Measurements from ENCODE around the gene ERGIC2.
A peak's percentile ranks its signal among the peaks of the same experiment; 100 is the strongest.

The ERGIC2 gene

GRCh38 chr12:29380536-29381523 lies at the start of gene ERGIC2:
TSS of gene ERGIC2 (minus strand) at chr12:29381172. CDS start at chr12:29371633, 9,539 bp downstream.
- no CpG with 5 or more reads among the region's 55 CpGs for WGBS (ENCODE audit: insufficient coverage, insufficient read length)
- peak within 1 kb of the TSS; percentile 100 for H3K4me3 ChIP-seq (ENCODE audit: low read length)
- H3K4me1 ChIP-seq (ENCODE audit: control insufficient read depth, insufficient read depth, low read length), result no peaks in the 10 kb centered on the region
- DNase-seq (ENCODE audit: low read depth, low spot score), result peak; percentile 100
- no peaks in the 10 kb centered on the region for H3K36me3 ChIP-seq (ENCODE audit: control insufficient read depth, insufficient read depth, low read length)
- H3K9me3 ChIP-seq (ENCODE audit: control insufficient read depth, insufficient read depth, low read length), result no peaks in the 10 kb centered on the region
- H3K27me3 ChIP-seq (ENCODE audit: control insufficient read depth, insufficient read depth, low read length), result no peaks in the 10 kb centered on the region
- H3K27ac ChIP-seq (ENCODE audit: low read length), result no peak within 1 kb of the TSS

- WGBS (ENCODE audit: insufficient coverage, insufficient read length), result no CpG with 5 or more reads among the region's 2 CpGs
- Histone ChIP-seq H3K27me3 (ENCODE audit: control insufficient read depth, insufficient read depth, low read length) (no peaks in the 10 kb centered on the region), H3K4me3 (ENCODE audit: low read length) (no peak overlapping the region), H3K4me1 (ENCODE audit: control insufficient read depth, insufficient read depth, low read length) (no peaks in the 10 kb centered on the region), H3K36me3 (ENCODE audit: control insufficient read depth, insufficient read depth, low read length) (no peaks in the 10 kb centered on the region), H3K27ac (ENCODE audit: low read length) (no peak overlapping the region), H3K9me3 (ENCODE audit: control insufficient read depth, insufficient read depth, low read length) (no peaks in the 10 kb centered on the region)
- DNase-seq (ENCODE audit: low read depth, low spot score), result no peak
These were observed 49.7 kb upstream of the ERGIC2 start for GRCh38 chr12:29430716-29431044.

GRCh38 chr12:29429999-29430715 lies 49.2 kb upstream of the ERGIC2 start:
- DNase-seq (ENCODE audit: low read depth, low spot score), result no peak
- H3K4me3 ChIP-seq (ENCODE audit: low read length), result no peak overlapping the region
- H3K4me1 ChIP-seq (ENCODE audit: control insufficient read depth, insufficient read depth, low read length), result no peaks in the 10 kb centered on the region
- H3K9me3 ChIP-seq (ENCODE audit: control insufficient read depth, insufficient read depth, low read length), result no peaks in the 10 kb centered on the region
- H3K36me3 ChIP-seq (ENCODE audit: control insufficient read depth, insufficient read depth, low read length), result no peaks in the 10 kb centered on the region
- WGBS (ENCODE audit: insufficient coverage, insufficient read length), result 100% methylated on average over 1 of the region's 3 CpGs
- H3K27ac ChIP-seq (ENCODE audit: low read length), result no peak overlapping the region
- H3K27me3 ChIP-seq (ENCODE audit: control insufficient read depth, insufficient read depth, low read length), result no peaks in the 10 kb centered on the region

- DNase-seq (ENCODE audit: low read depth, low spot score), result no peak
- H3K27ac ChIP-seq (ENCODE audit: low read length), result no peak overlapping the region
These were observed 47.7 kb upstream of the ERGIC2 start for GRCh38 chr12:29428633-29429032.

GRCh38 chr12:29427964-29428363 lies 47.0 kb upstream of the ERGIC2 start:
- no CpG with 5 or more reads among the region's 4 CpGs for WGBS (ENCODE audit: insufficient coverage, insufficient read length)
- H3K36me3 ChIP-seq (ENCODE audit: control insufficient read depth, insufficient read depth, low read length), result no peaks in the 10 kb centered on the region
- no peaks in the 10 kb centered on the region for H3K4me1 ChIP-seq (ENCODE audit: control insufficient read depth, insufficient read depth, low read length)
- no peak overlapping the region for H3K27ac ChIP-seq (ENCODE audit: low read length)
- no peak overlapping the region for H3K4me3 ChIP-seq (ENCODE audit: low read length)
- no peaks in the 10 kb centered on the region for H3K9me3 ChIP-seq (ENCODE audit: control insufficient read depth, insufficient read depth, low read length)
- DNase-seq (ENCODE audit: low read depth, low spot score), result no peak
- no peaks in the 10 kb centered on the region for H3K27me3 ChIP-seq (ENCODE audit: control insufficient read depth, insufficient read depth, low read length)

More at GRCh38 chr12:29428633-29429032, 47.7 kb upstream of the ERGIC2 start:
- Histone ChIP-seq H3K4me3 (ENCODE audit: low read length) (no peak overlapping the region), H3K36me3 (ENCODE audit: control insufficient read depth, insufficient read depth, low read length) (no peaks in the 10 kb centered on the region), H3K27me3 (ENCODE audit: control insufficient read depth, insufficient read depth, low read length) (no peaks in the 10 kb centered on the region), H3K4me1 (ENCODE audit: control insufficient read depth, insufficient read depth, low read length) (no peaks in the 10 kb centered on the region), H3K9me3 (ENCODE audit: control insufficient read depth, insufficient read depth, low read length) (no peaks in the 10 kb centered on the region)

GRCh38 chr12:29426498-29426897 lies 45.5 kb upstream of the ERGIC2 start:
- Histone ChIP-seq H3K4me1 (ENCODE audit: control insufficient read depth, insufficient read depth, low read length) (no peaks in the 10 kb centered on the region), H3K27me3 (ENCODE audit: control insufficient read depth, insufficient read depth, low read length) (no peaks in the 10 kb centered on the region), H3K9me3 (ENCODE audit: control insufficient read depth, insufficient read depth, low read length) (no peaks in the 10 kb centered on the region), H3K27ac (ENCODE audit: low read length) (no peak overlapping the region), H3K4me3 (ENCODE audit: low read length) (no peak overlapping the region), H3K36me3 (ENCODE audit: control insufficient read depth, insufficient read depth, low read length) (no peaks in the 10 kb centered on the region)
- WGBS (ENCODE audit: insufficient coverage, insufficient read length), result no CpG with 5 or more reads among the region's 2 CpGs
- no peak for DNase-seq (ENCODE audit: low read depth, low spot score)

GRCh38 chr12:29425722-29426121 lies 44.8 kb upstream of the ERGIC2 start:
- no peak overlapping the region for H3K27ac ChIP-seq (ENCODE audit: low read length)
- no peak for DNase-seq (ENCODE audit: low read depth, low spot score)
- no peaks in the 10 kb centered on the region for H3K27me3 ChIP-seq (ENCODE audit: control insufficient read depth, insufficient read depth, low read length)
- no peaks in the 10 kb centered on the region for H3K36me3 ChIP-seq (ENCODE audit: control insufficient read depth, insufficient read depth, low read length)
- no CpG with 5 or more reads among the region's 2 CpGs for WGBS (ENCODE audit: insufficient coverage, insufficient read length)
- no peak overlapping the region for H3K4me3 ChIP-seq (ENCODE audit: low read length)
- no peaks in the 10 kb centered on the region for H3K4me1 ChIP-seq (ENCODE audit: control insufficient read depth, insufficient read depth, low read length)
- H3K9me3 ChIP-seq (ENCODE audit: control insufficient read depth, insufficient read depth, low read length), result no peaks in the 10 kb centered on the region

GRCh38 chr12:29416748-29417147 lies 35.8 kb upstream of the ERGIC2 start:
- Histone ChIP-seq H3K27me3 (ENCODE audit: control insufficient read depth, insufficient read depth, low read length) (no peaks in the 10 kb centered on the region), H3K4me3 (ENCODE audit: low read length) (no peak overlapping the region), H3K9me3 (ENCODE audit: control insufficient read depth, insufficient read depth, low read length) (no peaks in the 10 kb centered on the region)

GRCh38 chr12:29415111-29415510 lies 34.1 kb upstream of the ERGIC2 start:
- no peak for DNase-seq (ENCODE audit: low read depth, low spot score)
- H3K4me1 ChIP-seq (ENCODE audit: control insufficient read depth, insufficient read depth, low read length), result no peaks in the 10 kb centered on the region
- no CpG with 5 or more reads among the region's 4 CpGs for WGBS (ENCODE audit: insufficient coverage, insufficient read length)
- no peaks in the 10 kb centered on the region for H3K9me3 ChIP-seq (ENCODE audit: control insufficient read depth, insufficient read depth, low read length)
- no peak overlapping the region for H3K4me3 ChIP-seq (ENCODE audit: low read length)
- H3K27ac ChIP-seq (ENCODE audit: low read length), result no peak overlapping the region
- H3K27me3 ChIP-seq (ENCODE audit: control insufficient read depth, insufficient read depth, low read length), result no peaks in the 10 kb centered on the region
- no peaks in the 10 kb centered on the region for H3K36me3 ChIP-seq (ENCODE audit: control insufficient read depth, insufficient read depth, low read length)

More at GRCh38 chr12:29416748-29417147, 35.8 kb upstream of the ERGIC2 start:
- no peaks in the 10 kb centered on the region for H3K4me1 ChIP-seq (ENCODE audit: control insufficient read depth, insufficient read depth, low read length)
- H3K27ac ChIP-seq (ENCODE audit: low read length), result no peak overlapping the region
- no peaks in the 10 kb centered on the region for H3K36me3 ChIP-seq (ENCODE audit: control insufficient read depth, insufficient read depth, low read length)
- no peak for DNase-seq (ENCODE audit: low read depth, low spot score)

GRCh38 chr12:29414368-29414767 lies 33.4 kb upstream of the ERGIC2 start:
- Histone ChIP-seq H3K4me1 (ENCODE audit: control insufficient read depth, insufficient read depth, low read length) (no peaks in the 10 kb centered on the region), H3K4me3 (ENCODE audit: low read length) (no peak overlapping the region), H3K36me3 (ENCODE audit: control insufficient read depth, insufficient read depth, low read length) (no peaks in the 10 kb centered on the region), H3K9me3 (ENCODE audit: control insufficient read depth, insufficient read depth, low read length) (no peaks in the 10 kb centered on the region), H3K27me3 (ENCODE audit: control insufficient read depth, insufficient read depth, low read length) (no peaks in the 10 kb centered on the region), H3K27ac (ENCODE audit: low read length) (no peak overlapping the region)
- DNase-seq (ENCODE audit: low read depth, low spot score), result no peak

Data from iPS DF 6.9 (cell line).